Measurements from ENCODE around the gene USP17L30.

DNA sequence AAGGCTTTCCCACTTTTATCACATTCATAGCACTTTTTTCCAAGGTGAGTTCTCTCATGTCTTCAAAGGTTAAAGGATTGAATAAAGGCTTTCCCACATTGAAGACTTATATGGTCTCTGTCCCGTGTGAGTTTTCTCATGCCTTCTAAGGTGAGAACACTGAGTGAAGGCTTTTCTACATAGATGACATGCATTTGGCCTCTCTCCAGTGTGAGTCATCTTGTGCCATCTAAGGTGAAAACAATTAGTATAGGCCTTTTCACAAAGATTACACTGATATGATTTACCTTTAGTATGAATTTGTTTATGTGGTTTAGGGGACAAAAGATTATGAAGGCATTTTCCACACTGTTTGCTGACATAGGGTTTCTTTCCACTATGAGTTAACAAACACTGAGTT, 21.2 kb downstream of the USP17L30 start:
- TF ChIP-seq POLR2AphosphoS5 (IDR thresholded peaks at IDR 0.05) = no peak
- TF ChIP-seq POLR2A (IDR thresholded peaks at IDR 0.05) = no peak
